ENCODE measurements around the gene OOSP4B.
"Not testable (repeated sequence)": the region's sequence is repeated elsewhere in the genome, so short reads cannot be mapped to it uniquely, and the experiment has no call there.

Gene OOSP4B

GRCh38 chr11:60064111-60064510 is 47.1 kb downstream of the OOSP4B start:
- no peak for DNase-seq

- no peak for DNase-seq
Observed at GRCh38 chr11:60065801-60066200, 48.8 kb downstream of the OOSP4B start.

- DNase-seq = no peak
Observed at GRCh38 chr11:60069450-60069849, 52.5 kb downstream of the OOSP4B start.

- DNase-seq = not testable (repeated sequence)
Observed at GRCh38 chr11:60071644-60072043, 54.7 kb downstream of the OOSP4B start.

GRCh38 chr11:60077216-60077817 is 60.3 kb downstream of the OOSP4B start:
- DNase-seq = no peak

- no peak for DNase-seq
Observed at GRCh38 chr11:60077981-60078380, 61.0 kb downstream of the OOSP4B start.

- DNase-seq = no peak
Observed at GRCh38 chr11:60078745-60079144, 61.8 kb downstream of the OOSP4B start.

GRCh38 chr11:60080535-60080934 is 63.6 kb downstream of the OOSP4B start:
- no peak for DNase-seq

All from kidney glomerular epithelial cell (primary cell).